Glomerular endothelial cell (primary cell): ENCODE results near the gene CIRBP. TPM values are rescaled to one million over a fixed set of nuclear protein-coding genes. Genes with fewer than 3 reads are reported as not detected.

Experiments
- DNase-seq: peaks from one replicate; pipeline ENCODE4 v3.0.0-alpha.2; 2011; ENCODE audit warnings: low read depth, low spot score; ENCODE audit errors: extremely low read depth
- total RNA-seq: library from RNA; depleted of rRNA; stranded (reverse); fragments of >200 nt; gene quantifications from 2 replicates; pipeline ENCODE4 v1.2.3, GENCODE V29; 2015

The CIRBP gene
- 182 and 231 TPM in 2 replicates for total RNA-seq

- no peak for DNase-seq
These were observed at the start of gene CIRBP for GRCh38 chr19:1269065-1269477. TSS of gene CIRBP (plus strand) at chr19:1269332. CDS start at chr19:1270934, 1,602 bp downstream.

- DNase-seq = no peak
These were observed 49.2 kb upstream of the CIRBP start for GRCh38 chr19:1219786-1220476.

GRCh38 chr19:1220477-1220930 lies 48.6 kb upstream of the CIRBP start:
- DNase-seq = no peak

GRCh38 chr19:1220976-1221903 lies 47.9 kb upstream of the CIRBP start:
- DNase-seq = no peak

- no peak for DNase-seq
These were observed 47.3 kb upstream of the CIRBP start for GRCh38 chr19:1221904-1222255.

- DNase-seq = no peak
These were observed 46.7 kb upstream of the CIRBP start for GRCh38 chr19:1222394-1222793.

- no peak for DNase-seq
These were observed 45.9 kb upstream of the CIRBP start for GRCh38 chr19:1223018-1223855.

- no peak for DNase-seq
These were observed 44.9 kb upstream of the CIRBP start for GRCh38 chr19:1224047-1224825.

- DNase-seq = no peak
These were observed 44.3 kb upstream of the CIRBP start for GRCh38 chr19:1224847-1225246.

- no peak for DNase-seq
These were observed 43.5 kb upstream of the CIRBP start for GRCh38 chr19:1225440-1226226.

GRCh38 chr19:1226227-1226518 lies 43.0 kb upstream of the CIRBP start:
- no peak for DNase-seq

GRCh38 chr19:1226522-1227303 lies 42.4 kb upstream of the CIRBP start:
- DNase-seq = no peak

- DNase-seq = no peak
These were observed 41.7 kb upstream of the CIRBP start for GRCh38 chr19:1227304-1228054.

GRCh38 chr19:1228161-1228957 lies 40.8 kb upstream of the CIRBP start:
- no peak for DNase-seq

- no peak for DNase-seq
These were observed 39.8 kb upstream of the CIRBP start for GRCh38 chr19:1229056-1229923.
